Stimulated activated CD8-positive, alpha-beta memory T cell treated with anti-CD3 and anti-CD28 coated beads, Interleukin-2, amount 100 ng/mL, for 48 hours (primary cell): ENCODE data around the gene AFG1L.
A peak's percentile ranks its signal among the peaks of the same experiment; 100 is the strongest.
"Not testable (repeated sequence)": the region's sequence is repeated elsewhere in the genome, so short reads cannot be mapped to it uniquely, and the experiment has no call there.

Experiments used
- DNase-seq, 2 donors: peaks; one replicate each; pipeline ENCODE4 v3.0.0-alpha.2; 2020; ENCODE audit warnings: low read depth in 2 of 2

The AFG1L gene

GRCh38 chr6:108294727-108295625 is at the start of gene AFG1L:
TSS of gene AFG1L (plus strand) at chr6:108295054. CDS start at chr6:108295080, 26 bp downstream.
- peak; percentile 79 to 81 for DNase-seq

GRCh38 chr6:108245095-108245494 is 49.8 kb upstream of the AFG1L start:
- not testable (repeated sequence) for DNase-seq

GRCh38 chr6:108247965-108248536 is 46.8 kb upstream of the AFG1L start:
- no peak for DNase-seq

GRCh38 chr6:108250240-108250866 is 44.5 kb upstream of the AFG1L start:
- DNase-seq = no peak

GRCh38 chr6:108251252-108251651 is 43.6 kb upstream of the AFG1L start:
- DNase-seq = no peak

- no peak for DNase-seq
Observed at GRCh38 chr6:108252055-108252454, 42.8 kb upstream of the AFG1L start.

- no peak for DNase-seq
Observed at GRCh38 chr6:108253241-108253640, 41.6 kb upstream of the AFG1L start.

- no peak for DNase-seq
Observed at GRCh38 chr6:108254433-108255410, 40.1 kb upstream of the AFG1L start.

- no peak for DNase-seq
Observed at GRCh38 chr6:108260126-108260808, 34.6 kb upstream of the AFG1L start.

- peak; percentile 81 to 83 for DNase-seq
Observed at GRCh38 chr6:108260809-108261569, 33.9 kb upstream of the AFG1L start, which contains the start of gene SNX3. TSS of gene SNX3 (minus strand) at chr6:108261040. CDS start at chr6:108260921, 119 bp downstream.

- DNase-seq = no peak
Observed at GRCh38 chr6:108263371-108263770, 31.5 kb upstream of the AFG1L start.

- no peak for DNase-seq
Observed at GRCh38 chr6:108268845-108269244, 26.0 kb upstream of the AFG1L start.

GRCh38 chr6:108269955-108270354 is 24.9 kb upstream of the AFG1L start:
- not testable (repeated sequence) for DNase-seq

GRCh38 chr6:108274546-108274945 is 20.3 kb upstream of the AFG1L start:
- DNase-seq = no peak

GRCh38 chr6:108275976-108276375 is 18.9 kb upstream of the AFG1L start:
- DNase-seq = no peak

GRCh38 chr6:108277295-108277694 is 17.6 kb upstream of the AFG1L start:
- no peak for DNase-seq

GRCh38 chr6:108277831-108278230 is 17.0 kb upstream of the AFG1L start:
- DNase-seq = no peak

- DNase-seq = no peak
Observed at GRCh38 chr6:108285381-108285780, 9.5 kb upstream of the AFG1L start.

GRCh38 chr6:108286366-108286765 is 8.5 kb upstream of the AFG1L start:
- DNase-seq = no peak

- no peak for DNase-seq
Observed at GRCh38 chr6:108287373-108287772, 7.5 kb upstream of the AFG1L start.
